H9 (cell line): Measurements from ENCODE around the gene ANTKMT. TPM values are rescaled to one million over a fixed set of nuclear protein-coding genes. Genes with fewer than 3 reads are reported as not detected.

Source experiments
- DNase-seq: peaks from one replicate; pipeline ENCODE4 v3.0.0-alpha.2; 2017
- H2AFZ ChIP-seq: one replicate; pipeline ENCODE4 v1.6.1; 2013; ENCODE audit warnings: mild to moderate bottlenecking, low read length, control low read depth, moderate library complexity
- H2AK5ac ChIP-seq: 2 replicates; pipeline ENCODE4 v1.6.1; 2013; ENCODE audit warnings: low read length, control low read depth, mixed read lengths; ENCODE audit not compliant: insufficient read length
- H2BK120ac ChIP-seq: one replicate; pipeline ENCODE4 v1.6.1; 2013; ENCODE audit warnings: low read depth, mild to moderate bottlenecking, low read length, control low read depth, inconsistent platforms; ENCODE audit not compliant: poor library complexity, severe bottlenecking
- H2BK12ac ChIP-seq: 2 replicates; pipeline ENCODE4 v1.6.1; 2013; ENCODE audit warnings: low read length, control low read depth, mixed read lengths, low read depth; ENCODE audit not compliant: insufficient read length
- H2BK15ac ChIP-seq: 2 replicates; pipeline ENCODE4 v1.6.1; 2013; ENCODE audit warnings: low read depth, low read length, control low read depth
- H2BK20ac ChIP-seq: one replicate; pipeline ENCODE4 v1.6.1; 2013; ENCODE audit warnings: low read depth, mild to moderate bottlenecking, low read length, control low read depth, inconsistent platforms; ENCODE audit not compliant: poor library complexity, severe bottlenecking
- H2BK5ac ChIP-seq: 2 replicates; pipeline ENCODE4 v1.6.1; 2013; ENCODE audit warnings: low read length, control low read depth, mixed read lengths; ENCODE audit not compliant: insufficient read length
- H3K14ac ChIP-seq: 2 replicates; pipeline ENCODE4 v1.6.1; 2013; ENCODE audit warnings: low read length, control low read depth; ENCODE audit not compliant: insufficient read depth
- H3K18ac ChIP-seq: 2 replicates; pipeline ENCODE4 v1.6.1; 2013; ENCODE audit warnings: low read depth, mild to moderate bottlenecking, mixed read lengths, low read length, control low read depth; ENCODE audit not compliant: insufficient read length
- H3K23ac ChIP-seq: 2 replicates; pipeline ENCODE4 v1.6.1; 2013; ENCODE audit warnings: low read length, control low read depth, mixed read lengths, low read depth; ENCODE audit not compliant: insufficient read length
- H3K23me2 ChIP-seq: 2 replicates; pipeline ENCODE4 v1.6.1; 2013; ENCODE audit warnings: low read depth, mild to moderate bottlenecking, mixed read lengths, low read length, control low read depth; ENCODE audit not compliant: insufficient read length, poor library complexity, severe bottlenecking
- H3K27ac ChIP-seq: 2 replicates; pipeline ENCODE4 v1.5.1; 2013; ENCODE audit warnings: low read length, control low read depth, mixed read lengths, low read depth; ENCODE audit not compliant: insufficient read length
- H3K27me3 ChIP-seq: 2 replicates; pipeline ENCODE4 v1.6.1; 2013; ENCODE audit warnings: low read length, control low read depth, inconsistent platforms; ENCODE audit not compliant: insufficient read depth
- H3K4ac ChIP-seq: 2 replicates; pipeline ENCODE4 v1.6.1; 2013; ENCODE audit warnings: low read depth, mild to moderate bottlenecking, control low read depth, inconsistent platforms, low read length, moderate library complexity
- H3K4me1 ChIP-seq: 2 replicates; pipeline ENCODE4 v1.6.1; 2013; ENCODE audit warnings: low read length, control low read depth, inconsistent platforms; ENCODE audit not compliant: insufficient read depth
- H3K4me2 ChIP-seq: 2 replicates; pipeline ENCODE4 v1.6.1; 2013; ENCODE audit warnings: low read length, control low read depth, mixed read lengths; ENCODE audit not compliant: insufficient read length, insufficient read depth
- H3K56ac ChIP-seq: 2 replicates; pipeline ENCODE4 v1.6.1; 2013; ENCODE audit warnings: low read depth, mild to moderate bottlenecking, mixed read lengths, low read length, control low read depth; ENCODE audit not compliant: insufficient read length
- H3K79me1 ChIP-seq: 2 replicates; pipeline ENCODE4 v1.6.1; 2013; ENCODE audit warnings: low read depth, mild to moderate bottlenecking, moderate library complexity, low read length, control low read depth, inconsistent platforms; ENCODE audit not compliant: insufficient read depth, poor library complexity, severe bottlenecking
- H3K79me2 ChIP-seq: 2 replicates; pipeline ENCODE4 v1.6.1; 2013; ENCODE audit warnings: low read length, control low read depth, inconsistent platforms; ENCODE audit not compliant: insufficient read depth
- H3K9ac ChIP-seq: 2 replicates; pipeline ENCODE4 v1.6.1; 2013; ENCODE audit warnings: low read length, control low read depth, mixed read lengths; ENCODE audit not compliant: insufficient read length; ENCODE audit errors: extremely low read depth
- H3K9me3 ChIP-seq: one replicate; pipeline ENCODE4 v1.6.1; 2013; ENCODE audit warnings: low read depth, low read length, inconsistent platforms; ENCODE audit not compliant: control insufficient read depth
- H3T11ph ChIP-seq: one replicate; pipeline ENCODE4 v1.6.1; 2013; ENCODE audit warnings: mild to moderate bottlenecking, low read length, control low read depth, inconsistent platforms
- H4K20me1 ChIP-seq: one replicate; pipeline ENCODE4 v1.6.1; 2013; ENCODE audit not compliant: control insufficient read depth, insufficient read length, insufficient read depth
- H4K5ac ChIP-seq: 2 replicates; pipeline ENCODE4 v1.6.1; 2013; ENCODE audit warnings: low read depth, mild to moderate bottlenecking, mixed read lengths, low read length, control low read depth; ENCODE audit not compliant: insufficient read length
- H4K8ac ChIP-seq: replicated peaks from 2 replicates; pipeline ENCODE4 v1.6.1; 2013; ENCODE audit warnings: low read length, control low read depth, mixed read lengths, low read depth; ENCODE audit not compliant: insufficient read length
- H4K91ac ChIP-seq: 2 replicates; pipeline ENCODE4 v1.6.1; 2013; ENCODE audit warnings: low read depth, mild to moderate bottlenecking, moderate library complexity, mixed read lengths, low read length, control low read depth; ENCODE audit not compliant: insufficient read length
- H3K27ac Mint-ChIP-seq, 3 experiments: 2 replicates in 2 of 3; 3 replicates in 1 of 3; pipeline ENCODE4 v1.8.0; 2020 to 2021; ENCODE audit warnings: mixed read lengths in 3 of 3, mild to moderate bottlenecking in 1 of 3, moderate library complexity in 1 of 3
- H3K27me3 Mint-ChIP-seq: 2 replicates; pipeline ENCODE4 v1.8.0; 2021; ENCODE audit warnings: low read depth, mild to moderate bottlenecking, moderate library complexity, mixed read lengths
- H3K36me3 Mint-ChIP-seq, 3 experiments: 2 replicates in 2 of 3; 3 replicates in 1 of 3; pipeline ENCODE4 v1.8.0; 2020 to 2021; ENCODE audit warnings: low read depth in 3 of 3, mixed read lengths in 3 of 3; ENCODE audit not compliant: insufficient read depth in 1 of 3
- H3K4me1 Mint-ChIP-seq, 2 experiments: 2 replicates each; pipeline ENCODE4 v1.8.0; 2020; ENCODE audit warnings: mixed read lengths in 2 of 2
- H3K4me3 Mint-ChIP-seq, 2 experiments: 2 replicates in 1 of 2; 3 replicates in 1 of 2; pipeline ENCODE4 v1.8.0; 2020 to 2021; ENCODE audit warnings: mild to moderate bottlenecking in 2 of 2, mixed read lengths in 2 of 2, moderate library complexity in 1 of 2
- H3K9me3 Mint-ChIP-seq, 2 experiments: 2 replicates in 1 of 2; 3 replicates in 1 of 2; pipeline ENCODE4 v1.8.0; 2020; ENCODE audit warnings: mild to moderate bottlenecking in 2 of 2, mixed read lengths in 2 of 2, moderate library complexity in 1 of 2
- CTCF ChIP-seq: fragments of 200-600 bp; sonication (generic); conservative IDR thresholded peaks from 3 replicates; pipeline ENCODE4 v1.8.0; 2021; ENCODE audit warnings: antibody characterized with exemption, mild to moderate bottlenecking
- whole genome bisulfite sequencing: extraction: QIAGEN DNeasy Blood & Tissue Kit; methylation state at CpG from one replicate; pipeline ENCODE4 v1.1.7; 2013; ENCODE audit warnings: missing lambda C conversion rate, low lambda C conversion rate, mixed read lengths; ENCODE audit not compliant: insufficient read length; ENCODE audit errors: extremely low coverage; 5-methylcytosine and 5-hydroxymethylcytosine counted together
- total RNA-seq: library from RNA; stranded (reverse); gene quantifications from 2 replicates; pipeline ENCODE4 v1.2.1, GENCODE V29; 2021

The ANTKMT gene
- total RNA-seq, 1 experiment from 2014 or later = 31.5 TPM

- Histone ChIP-seq H3K4me1 (no peaks in the 10 kb centered on the region), H2BK15ac (no peak overlapping the region), H3K56ac (no peak overlapping the region), H3K4me2 (no peak overlapping the region), H3K79me1 (no peaks in the 10 kb centered on the region), H3K79me2 (no peaks in the 10 kb centered on the region), H3K23me2 (peaks cover 11% of the 10 kb centered on the region), H3K18ac (no peak overlapping the region), H2BK5ac (no peak overlapping the region), H3K9me3 (no peaks in the 10 kb centered on the region), H4K20me1 (no peaks in the 10 kb centered on the region), H2AK5ac (no peak overlapping the region), H3K27me3 (no peaks in the 10 kb centered on the region), H2BK12ac (no peak overlapping the region), H3K23ac (no peak overlapping the region), H3K27ac (no peak overlapping the region), H2AFZ (no peak overlapping the region), H2BK120ac (no peak overlapping the region), H3K9ac (no peak overlapping the region), H4K91ac (no peak overlapping the region), H3K14ac (no peak overlapping the region), H3T11ph (no peak overlapping the region), H3K4ac (no peak overlapping the region), H4K5ac (no peak overlapping the region), H4K8ac (no peak overlapping the region), H2BK20ac (no peak overlapping the region)
- DNase-seq = no peak
- no peak for TF ChIP-seq CTCF
- Mint-ChIP-seq H3K4me1 (no peaks in the 10 kb centered on the region), H3K4me3 (no peak overlapping the region), H3K9me3 (no peaks in the 10 kb centered on the region), H3K27me3 (peaks cover 3% of the 10 kb centered on the region), H3K36me3 (peaks cover 3 to 19% (median 13%) of the 10 kb centered on the region in 3 experiments; a peak in 5 of 7 replicates), H3K27ac (no peak overlapping the region)
- no CpG with 5 or more reads among the region's 22 CpGs for WGBS
Measured at GRCh38 chr16:730666-731509, 9.9 kb downstream of the ANTKMT start.
